GM23338 (cell line): ENCODE results near the gene YWHAB. TPM values are rescaled to one million over a fixed set of nuclear protein-coding genes. Genes with fewer than 3 reads are reported as not detected.

ENCODE experiments used
- ATAC-seq: fragments of 200-7000 bp; cut with Tn5 transposase; 3 replicates; pipeline ENCODE4 v1.9.1; 2020
- DNase-seq: peaks from one replicate; pipeline ENCODE4 v3.0.0-alpha.2; 2015; ENCODE audit warnings: low spot score
- H2AFZ ChIP-seq: fragments of 200-600 bp; sonication (generic); 2 replicates; pipeline ENCODE4 v1.8.0; 2016; ENCODE audit warnings: antibody characterized with exemption, mild to moderate bottlenecking, moderate library complexity
- H3F3A ChIP-seq: fragments of 200-600 bp; sonication (generic); replicated peaks from 2 replicates; pipeline ENCODE4 v1.8.0; 2017; ENCODE audit warnings: antibody characterized with exemption, mixed run types, low read depth
- H3K27ac ChIP-seq: fragments of 200-600 bp; sonication (generic); 2 replicates; pipeline ENCODE4 v1.6.1; 2016; ENCODE audit warnings: low read depth
- H3K27me3 ChIP-seq: fragments of 200-600 bp; sonication (generic); 2 replicates; pipeline ENCODE4 v1.8.0; 2016; ENCODE audit warnings: mild to moderate bottlenecking, mixed run types, moderate library complexity; ENCODE audit not compliant: insufficient read depth
- H3K36me3 ChIP-seq: fragments of 200-600 bp; sonication (generic); 2 replicates; pipeline ENCODE4 v1.8.0; 2016; ENCODE audit warnings: mild to moderate bottlenecking; ENCODE audit not compliant: insufficient read depth
- H3K4me1 ChIP-seq: fragments of 200-600 bp; sonication (generic); 2 replicates; pipeline ENCODE4 v1.8.0; 2016; ENCODE audit warnings: mild to moderate bottlenecking, moderate library complexity; ENCODE audit not compliant: insufficient read depth
- H3K4me2 ChIP-seq: fragments of 200-600 bp; sonication (generic); 2 replicates; pipeline ENCODE4 v1.7.1; 2017; ENCODE audit warnings: mixed run types
- H3K4me3 ChIP-seq: fragments of 200-600 bp; sonication (generic); 2 replicates; pipeline ENCODE4 v1.6.1; 2016; ENCODE audit warnings: mixed run types
- H3K79me2 ChIP-seq: fragments of 200-600 bp; sonication (generic); replicated peaks from 2 replicates; pipeline ENCODE4 v1.8.0; 2017; ENCODE audit warnings: mild to moderate bottlenecking; ENCODE audit not compliant: insufficient read depth
- H3K9me2 ChIP-seq: fragments of 200-600 bp; sonication (generic); 2 replicates; pipeline ENCODE4 v1.8.0; 2017; ENCODE audit not compliant: insufficient read depth
- H4K20me1 ChIP-seq: fragments of 200-600 bp; sonication (generic); replicated peaks from 2 replicates; pipeline ENCODE4 v1.8.0; 2017; ENCODE audit warnings: mild to moderate bottlenecking; ENCODE audit not compliant: insufficient read depth
- H3K27ac Mint-ChIP-seq: 2 replicates; pipeline ENCODE4 v1.8.0; 2020; ENCODE audit warnings: inconsistent platforms, mild to moderate bottlenecking, moderate library complexity, mixed read lengths
- H3K27me3 Mint-ChIP-seq: 3 replicates; pipeline ENCODE4 v1.8.0; 2022; ENCODE audit warnings: low read depth, mild to moderate bottlenecking, moderate library complexity, mixed read lengths, inconsistent platforms; ENCODE audit not compliant: insufficient read depth, poor library complexity
- H3K36me3 Mint-ChIP-seq: 3 replicates; pipeline ENCODE4 v1.8.0; 2021; ENCODE audit warnings: low read depth, mild to moderate bottlenecking, inconsistent platforms, moderate library complexity, mixed read lengths
- H3K4me1 Mint-ChIP-seq: 3 replicates; pipeline ENCODE4 v1.8.0; 2020; ENCODE audit warnings: mild to moderate bottlenecking, inconsistent platforms, mixed read lengths
- H3K4me3 Mint-ChIP-seq: 3 replicates; pipeline ENCODE4 v1.8.0; 2021; ENCODE audit warnings: moderate library complexity, mild to moderate bottlenecking, inconsistent platforms, mixed read lengths
- H3K9me3 Mint-ChIP-seq: 3 replicates; pipeline ENCODE4 v1.8.0; 2020; ENCODE audit warnings: moderate library complexity, mild to moderate bottlenecking, inconsistent platforms, mixed read lengths
- CREB1 ChIP-seq: fragments of 250-450 bp; sonication (Bioruptor Pico); IDR thresholded peaks from 2 replicates; pipeline ENCODE4 v1.5.0; 2020; ENCODE audit warnings: low read depth, mild to moderate bottlenecking, moderate library complexity
- CTCF ChIP-seq, 2 experiments: fragments of 200-600 bp in 1 of 2; sonication (generic) in 1 of 2; conservative IDR thresholded peaks; 2 replicates each; pipeline versions ENCODE4 v1.5.1 to v1.6.1; 2016 to 2017; ENCODE audit warnings: antibody characterized with exemption in 2 of 2, low read depth in 2 of 2, mild to moderate bottlenecking in 2 of 2, moderate library complexity in 1 of 2
- ETS1 ChIP-seq: IDR thresholded peaks from 2 replicates; pipeline ENCODE4 v1.6.1; 2016; ENCODE audit warnings: antibody characterized with exemption
- ZNF114 ChIP-seq: fragments of 250-450 bp; sonication (Bioruptor Pico); IDR thresholded peaks from 2 replicates; pipeline ENCODE4 v1.5.0; 2020; ENCODE audit warnings: mild to moderate bottlenecking, moderate library complexity
- polyA plus RNA-seq: library from polyadenylated mRNA; unstranded; fragments of >200 nt; fragmentation: Nextera tagmentation; extraction: Ambion mirVana; gene quantifications from 2 replicates; pipeline ENCODE4 v1.2.1, GENCODE V29; 2016
- total RNA-seq: library from RNA; depleted of rRNA; stranded (reverse); fragments of >200 nt; shearing (Covaris generic); gene quantifications from 2 replicates; pipeline ENCODE4 v1.2.3, GENCODE V29; 2014
- TF ChIP-seq, protein P1 (sequence below): fragments of 250-450 bp; sonication (Bioruptor Pico); IDR thresholded peaks from 2 replicates; pipeline ENCODE4 v1.5.0; 2020; ENCODE audit warnings: mild to moderate bottlenecking, moderate library complexity

Gene YWHAB
- total and polyA plus RNA-seq, 2 experiments from 2014 or later: 121 to 519 TPM

GRCh38 chr20:44888226-44889103 lies 3.0 kb downstream of the YWHAB start:
- Histone ChIP-seq H3K27me3 (no peaks in the 10 kb centered on the region), H3K4me3 (peak overlapping the region; percentile 21; the same call in 1 of the 2 replicates), H3K27ac (no peak overlapping the region), H3K4me1 (peaks cover 31% of the 10 kb centered on the region), H3K36me3 (peaks cover 6% of the 10 kb centered on the region; the same call in 1 of the 2 replicates), H3K79me2 (peaks cover 79% of the 10 kb centered on the region), H2AFZ (no peak overlapping the region), H3K4me2 (peak overlapping the region; percentile 91), H3K9me2 (no peaks in the 10 kb centered on the region), H4K20me1 (peaks cover 67% of the 10 kb centered on the region), H3F3A (no peaks in the 10 kb centered on the region; the same call in 1 of the 2 replicates)
- no peak for ATAC-seq
- H3K27ac Mint-ChIP-seq: no peak overlapping the region
- H3K9me3 Mint-ChIP-seq: no peaks in the 10 kb centered on the region
- H3K4me1 Mint-ChIP-seq: peaks cover 35% of the 10 kb centered on the region
- H3K27me3 Mint-ChIP-seq: peaks cover 6% of the 10 kb centered on the region
- DNase-seq: no peak
- peaks cover 31% of the 10 kb centered on the region; the same call in 2 of the 3 replicates for H3K36me3 Mint-ChIP-seq
- TF ChIP-seq CREB1 (CRISPR knock-in tag): no peak
- TF ChIP-seq ETS1: no peak
- TF ChIP-seq CTCF (conservative IDR thresholded peaks at IDR 0.05; ENCODE audit: low read depth in 2 of 2): peak in 1 of 2 experiments; percentile 32; a peak in 1 of 4 replicates
- TF ChIP-seq ZNF114 (CRISPR knock-in tag): no peak
- H3K4me3 Mint-ChIP-seq: peak overlapping the region; percentile 19; the same call in 2 of the 3 replicates

DNA sequence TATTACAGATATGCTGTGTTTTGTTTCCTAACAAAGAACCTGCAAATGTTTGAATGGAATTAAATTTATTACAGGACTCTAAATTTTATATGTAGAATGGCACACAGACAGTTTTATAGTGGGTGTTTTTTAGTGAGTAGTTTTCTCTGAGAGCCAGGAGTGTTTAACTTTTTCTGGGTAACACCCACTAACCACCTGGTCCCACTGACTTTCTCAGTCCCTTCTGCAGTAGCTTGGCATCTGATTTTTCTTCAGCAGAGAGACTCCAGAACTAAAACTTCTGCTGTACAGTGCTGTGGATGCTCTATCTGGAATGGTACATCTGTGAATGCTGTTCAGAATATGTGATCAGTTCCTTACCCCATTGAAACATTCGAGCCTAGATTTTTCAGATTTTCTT lies 6.3 kb downstream of the YWHAB start:
- H4K20me1 ChIP-seq: peaks cover 86% of the 10 kb centered on the region
- H3K36me3 ChIP-seq: peaks cover 6% of the 10 kb centered on the region; the same call in 1 of the 2 replicates
- no peaks in the 10 kb centered on the region for H3K9me2 ChIP-seq
- no peaks in the 10 kb centered on the region for H3F3A ChIP-seq
- no peak overlapping the region for H3K4me3 Mint-ChIP-seq
- TF ChIP-seq ETS1 (no peak), CREB1 (CRISPR knock-in tag) (no peak)
- TF ChIP-seq, protein P1, sequence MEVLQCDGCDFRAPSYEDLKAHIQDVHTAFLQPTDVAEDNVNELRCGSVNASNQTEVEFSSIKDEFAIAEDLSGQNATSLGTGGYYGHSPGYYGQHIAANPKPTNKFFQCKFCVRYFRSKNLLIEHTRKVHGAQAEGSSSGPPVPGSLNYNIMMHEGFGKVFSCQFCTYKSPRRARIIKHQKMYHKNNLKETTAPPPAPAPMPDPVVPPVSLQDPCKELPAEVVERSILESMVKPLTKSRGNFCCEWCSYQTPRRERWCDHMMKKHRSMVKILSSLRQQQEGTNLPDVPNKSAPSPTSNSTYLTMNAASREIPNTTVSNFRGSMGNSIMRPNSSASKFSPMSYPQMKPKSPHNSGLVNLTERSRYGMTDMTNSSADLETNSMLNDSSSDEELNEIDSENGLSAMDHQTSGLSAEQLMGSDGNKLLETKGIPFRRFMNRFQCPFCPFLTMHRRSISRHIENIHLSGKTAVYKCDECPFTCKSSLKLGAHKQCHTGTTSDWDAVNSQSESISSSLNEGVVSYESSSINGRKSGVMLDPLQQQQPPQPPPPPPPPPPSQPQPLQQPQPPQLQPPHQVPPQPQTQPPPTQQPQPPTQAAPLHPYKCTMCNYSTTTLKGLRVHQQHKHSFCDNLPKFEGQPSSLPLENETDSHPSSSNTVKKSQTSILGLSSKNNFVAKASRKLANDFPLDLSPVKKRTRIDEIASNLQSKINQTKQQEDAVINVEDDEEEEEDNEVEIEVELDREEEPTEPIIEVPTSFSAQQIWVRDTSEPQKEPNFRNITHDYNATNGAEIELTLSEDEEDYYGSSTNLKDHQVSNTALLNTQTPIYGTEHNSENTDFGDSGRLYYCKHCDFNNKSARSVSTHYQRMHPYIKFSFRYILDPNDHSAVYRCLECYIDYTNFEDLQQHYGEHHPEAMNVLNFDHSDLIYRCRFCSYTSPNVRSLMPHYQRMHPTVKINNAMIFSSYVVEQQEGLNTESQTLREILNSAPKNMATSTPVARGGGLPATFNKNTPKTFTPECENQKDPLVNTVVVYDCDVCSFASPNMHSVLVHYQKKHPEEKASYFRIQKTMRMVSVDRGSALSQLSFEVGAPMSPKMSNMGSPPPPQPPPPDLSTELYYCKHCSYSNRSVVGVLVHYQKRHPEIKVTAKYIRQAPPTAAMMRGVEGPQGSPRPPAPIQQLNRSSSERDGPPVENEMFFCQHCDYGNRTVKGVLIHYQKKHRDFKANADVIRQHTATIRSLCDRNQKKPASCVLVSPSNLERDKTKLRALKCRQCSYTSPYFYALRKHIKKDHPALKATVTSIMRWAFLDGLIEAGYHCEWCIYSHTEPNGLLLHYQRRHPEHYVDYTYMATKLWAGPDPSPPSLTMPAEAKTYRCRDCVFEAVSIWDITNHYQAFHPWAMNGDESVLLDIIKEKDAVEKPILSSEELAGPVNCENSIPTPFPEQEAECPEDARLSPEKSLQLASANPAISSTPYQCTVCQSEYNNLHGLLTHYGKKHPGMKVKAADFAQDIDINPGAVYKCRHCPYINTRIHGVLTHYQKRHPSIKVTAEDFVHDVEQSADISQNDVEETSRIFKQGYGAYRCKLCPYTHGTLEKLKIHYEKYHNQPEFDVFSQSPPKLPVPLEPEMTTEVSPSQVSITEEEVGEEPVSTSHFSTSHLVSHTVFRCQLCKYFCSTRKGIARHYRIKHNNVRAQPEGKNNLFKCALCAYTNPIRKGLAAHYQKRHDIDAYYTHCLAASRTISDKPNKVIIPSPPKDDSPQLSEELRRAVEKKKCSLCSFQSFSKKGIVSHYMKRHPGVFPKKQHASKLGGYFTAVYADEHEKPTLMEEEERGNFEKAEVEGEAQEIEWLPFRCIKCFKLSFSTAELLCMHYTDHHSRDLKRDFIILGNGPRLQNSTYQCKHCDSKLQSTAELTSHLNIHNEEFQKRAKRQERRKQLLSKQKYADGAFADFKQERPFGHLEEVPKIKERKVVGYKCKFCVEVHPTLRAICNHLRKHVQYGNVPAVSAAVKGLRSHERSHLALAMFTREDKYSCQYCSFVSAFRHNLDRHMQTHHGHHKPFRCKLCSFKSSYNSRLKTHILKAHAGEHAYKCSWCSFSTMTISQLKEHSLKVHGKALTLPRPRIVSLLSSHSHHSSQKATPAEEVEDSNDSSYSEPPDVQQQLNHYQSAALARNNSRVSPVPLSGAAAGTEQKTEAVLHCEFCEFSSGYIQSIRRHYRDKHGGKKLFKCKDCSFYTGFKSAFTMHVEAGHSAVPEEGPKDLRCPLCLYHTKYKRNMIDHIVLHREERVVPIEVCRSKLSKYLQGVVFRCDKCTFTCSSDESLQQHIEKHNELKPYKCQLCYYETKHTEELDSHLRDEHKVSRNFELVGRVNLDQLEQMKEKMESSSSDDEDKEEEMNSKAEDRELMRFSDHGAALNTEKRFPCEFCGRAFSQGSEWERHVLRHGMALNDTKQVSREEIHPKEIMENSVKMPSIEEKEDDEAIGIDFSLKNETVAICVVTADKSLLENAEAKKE (CRISPR knock-in tag): no peak
- H3K36me3 Mint-ChIP-seq: peaks cover 25% of the 10 kb centered on the region; the same call in 2 of the 3 replicates
- H3K27me3 ChIP-seq: no peaks in the 10 kb centered on the region
- no peak overlapping the region for H3K4me3 ChIP-seq
- H3K4me1 Mint-ChIP-seq: peaks cover 33% of the 10 kb centered on the region
- DNase-seq (no peak), ATAC-seq (no peak)
- peaks cover 100% of the 10 kb centered on the region for H3K79me2 ChIP-seq
- no peak overlapping the region for H3K27ac ChIP-seq
- no peaks in the 10 kb centered on the region for H3K9me3 Mint-ChIP-seq
- peaks cover 25% of the 10 kb centered on the region for H3K4me1 ChIP-seq
- H3K4me2 ChIP-seq: no peak overlapping the region
- H3K27me3 Mint-ChIP-seq: peaks cover 5% of the 10 kb centered on the region
- H3K27ac Mint-ChIP-seq: no peak overlapping the region
- H2AFZ ChIP-seq: no peak overlapping the region
